ENCODE results near the gene FCN2. TPM values are rescaled to one million over a fixed set of nuclear protein-coding genes. Genes with fewer than 3 reads are reported as not detected.

The FCN2 gene
- total and polyA plus RNA-seq, 9 of the 15 experiments (the other 6 are each of a cell fraction or from before 2014, with no cell fraction given) = not detected

GRCh38 chr9:134898319-134898718 is 17.7 kb downstream of the FCN2 start:
- Histone ChIP-seq H3K27ac (ENCODE audit: extremely low read depth, low read depth, low read length) (no peak overlapping the region), H3K79me2 (ENCODE audit: control insufficient read depth, insufficient read depth, low read length) (no peaks in the 10 kb centered on the region), H3K9me3 (replicated peaks; ENCODE audit: control insufficient read depth, insufficient read depth, low read depth, low read length) (no peaks in the 10 kb centered on the region), H2AFZ (ENCODE audit: low read depth, low read length) (no peak overlapping the region), H3K36me3 (ENCODE audit: control insufficient read depth, insufficient read depth, low read length) (no peaks in the 10 kb centered on the region), H3K9ac (ENCODE audit: insufficient read depth in 1 of 2, low read depth in 2 of 2, low read length in 2 of 2) (no peak overlapping the region), H3K4me2 (ENCODE audit: insufficient read depth, low read length) (no peak overlapping the region), H3K27me3 (ENCODE audit: control insufficient read depth in 2 of 2, insufficient read depth in 2 of 2, low read length in 2 of 2) (peaks cover 0 to 5% of the 10 kb centered on the region in 2 experiments; a peak in 1 of 5 replicates), H3K9me1 (ENCODE audit: control insufficient read depth, insufficient read depth, low read length) (no peaks in the 10 kb centered on the region), H4K20me1 (replicated peaks; ENCODE audit: control insufficient read depth, insufficient read depth, low read length) (no peaks in the 10 kb centered on the region), H3K4me1 (replicated peaks in 1 of 2; ENCODE audit: control insufficient read depth in 2 of 2, insufficient read depth in 2 of 2, low read length in 2 of 2) (no peaks in the 10 kb centered on the region), H3K4me3 (no peak overlapping the region)
- ATAC-seq (no peak), DNase-seq (ENCODE audit: extremely low read depth in 1 of 4, low spot score in 3 of 4) (no peak), FAIRE-seq (no peak)
- BruUV-seq (replicated peaks) = no TSS peak
- no peak for TF ChIP-seq ILK (tag; IDR thresholded peaks at IDR 0.05; ENCODE audit: borderline replicate concordance, low read depth)
- no peak for TF ChIP-seq E2F5 (CRISPR knock-in tag; IDR thresholded peaks at IDR 0.05)
- no peak for TF ChIP-seq MAFK (IDR thresholded peaks at IDR 0.05; ENCODE audit: low read length)
- TF ChIP-seq POLR2B (IDR thresholded peaks at IDR 0.05; ENCODE audit: low read depth, partially characterized antibody) = no peak
- no peak for TF ChIP-seq SREBF1 (IDR thresholded peaks at IDR 0.05; ENCODE audit: borderline replicate concordance, low read depth, low read length)
- TF ChIP-seq ETS1 (conservative IDR thresholded peaks at IDR 0.05; ENCODE audit: control insufficient read depth, low read depth, low read length) = no peak
- TF ChIP-seq XRCC3 (IDR thresholded peaks at IDR 0.05) = no peak
- ChIA-PET POLR2A (no interaction called here), CTCF (ENCODE audit: low intra/inter-chr PET ratio) (no interaction called here)
- intact Hi-C loops (cut with micrococcal nuclease) (no loop called here), in situ Hi-C loops (cut with MboI) (no loop called here)
- 5% methylated on average over 2 of the region's 2 CpGs for WGBS (ENCODE audit: insufficient coverage, low coverage, missing lambda C conversion rate)

Data from K562 (cell line).